Choroid plexus epithelial cell (primary cell): ENCODE measurements around the gene PSMC3.
A peak's percentile ranks its signal among the peaks of the same experiment; 100 is the strongest.

Experiments used
- DNase-seq: peaks from one replicate; pipeline ENCODE4 v3.0.0-alpha.2; 2010; ENCODE audit warnings: low read depth
- H3K4me3 ChIP-seq: 2 replicates; pipeline ENCODE4 v1.5.1; 2011; ENCODE audit warnings: low read depth, mild to moderate bottlenecking, control low read depth, low read length, moderate library complexity
- CTCF ChIP-seq: conservative IDR thresholded peaks from 2 replicates; pipeline ENCODE4 v1.5.1; 2011; ENCODE audit warnings: low read depth, mild to moderate bottlenecking, control low read depth, inconsistent platforms, low read length, moderate library complexity

Gene PSMC3

DNA sequence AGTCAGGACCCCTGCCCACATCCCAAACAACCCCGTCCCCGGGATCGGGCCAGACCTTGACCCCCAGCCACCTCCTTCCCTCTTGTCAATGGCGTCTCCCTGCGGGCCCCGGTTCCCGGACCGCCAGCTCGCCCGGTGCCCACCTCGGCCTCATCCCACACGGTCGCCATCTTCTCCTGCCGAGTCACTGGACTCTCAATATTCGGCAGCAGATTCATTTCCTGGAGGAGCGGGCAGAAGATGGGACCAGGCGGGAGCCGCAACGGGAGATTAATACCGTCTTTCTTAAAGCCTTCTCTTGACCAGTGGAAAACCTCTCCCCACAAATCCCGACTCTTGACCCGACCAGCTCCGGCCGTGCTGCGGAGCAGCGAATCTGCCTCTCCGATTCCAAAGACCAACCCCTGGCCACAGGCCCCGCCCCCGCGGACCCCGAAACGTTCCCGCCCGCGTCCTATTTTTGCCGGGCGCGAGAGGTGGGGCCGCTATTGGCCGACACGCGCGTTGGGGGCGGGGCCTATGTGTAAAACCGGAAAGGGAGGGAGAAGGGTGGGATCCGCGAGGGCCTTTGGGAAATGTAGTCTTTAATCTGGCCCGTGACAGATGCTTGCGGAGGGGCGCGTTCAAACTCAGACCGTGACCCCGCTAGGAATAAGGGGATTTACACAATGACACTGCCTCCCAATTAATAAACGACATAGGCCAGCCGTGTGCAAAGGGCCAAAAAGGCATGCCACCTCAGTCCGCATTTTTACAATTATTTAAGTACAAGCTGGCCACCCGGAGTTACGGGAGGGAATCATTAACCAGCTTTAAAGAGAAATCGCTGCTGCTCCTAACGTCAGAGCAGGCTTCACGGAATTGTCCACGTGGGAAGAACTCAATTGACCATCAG is at the start of gene PSMC3:
Gene PSMC3, minus strand, starts transcription at position 378 of the 895 bp plus-strand sequence. Its CDS starts 160 bp downstream, at position 218.
- peak; percentile 97 for DNase-seq
- no peak for TF ChIP-seq CTCF
- peak within 1 kb of the TSS; percentile 98 for H3K4me3 ChIP-seq

- no peak for TF ChIP-seq CTCF
- no peak for DNase-seq
- H3K4me3 ChIP-seq: no peak overlapping the region
Measured at GRCh38 chr11:47470671-47471070, 44.4 kb upstream of the PSMC3 start.

- no peak overlapping the region for H3K4me3 ChIP-seq
- peak; percentile 90 for DNase-seq
- TF ChIP-seq CTCF: no peak
Measured at GRCh38 chr11:47469361-47470179, 43.3 kb upstream of the PSMC3 start.

DNA sequence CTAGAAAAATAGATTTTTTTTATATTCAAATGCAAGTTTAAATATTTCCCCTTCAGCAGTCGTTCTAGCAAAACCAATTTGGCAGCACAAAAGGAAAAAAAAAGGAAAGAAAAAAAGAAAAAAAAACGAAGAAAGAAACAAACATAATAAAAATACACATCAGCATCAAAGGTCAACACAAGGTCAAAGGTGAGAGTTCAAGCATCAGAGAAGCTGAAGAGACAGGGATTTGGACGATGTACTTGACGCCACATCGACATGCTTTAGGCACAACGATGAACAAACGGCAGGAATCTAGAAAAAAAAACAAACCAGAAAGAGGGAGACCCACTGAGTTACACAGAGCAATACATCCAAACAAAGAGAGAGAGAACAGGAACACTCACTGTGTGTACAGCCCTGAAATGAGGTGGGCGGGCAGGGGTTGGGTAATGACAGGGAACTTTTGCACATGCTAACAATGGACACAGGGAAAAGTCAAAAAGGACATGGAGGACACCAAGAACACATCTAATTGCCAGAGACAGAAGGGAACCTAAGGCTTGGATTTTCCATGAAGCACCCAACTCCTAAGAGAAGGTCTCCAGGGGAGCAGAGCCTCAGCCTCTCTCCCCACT is 42.5 kb upstream of the PSMC3 start:
- no peak for TF ChIP-seq CTCF
- H3K4me3 ChIP-seq: no peak overlapping the region
- DNase-seq: peak; percentile 48

- no peak for DNase-seq
- no peak for TF ChIP-seq CTCF
- no peak overlapping the region for H3K4me3 ChIP-seq
Measured at GRCh38 chr11:47467357-47467756, 41.1 kb upstream of the PSMC3 start.

DNA sequence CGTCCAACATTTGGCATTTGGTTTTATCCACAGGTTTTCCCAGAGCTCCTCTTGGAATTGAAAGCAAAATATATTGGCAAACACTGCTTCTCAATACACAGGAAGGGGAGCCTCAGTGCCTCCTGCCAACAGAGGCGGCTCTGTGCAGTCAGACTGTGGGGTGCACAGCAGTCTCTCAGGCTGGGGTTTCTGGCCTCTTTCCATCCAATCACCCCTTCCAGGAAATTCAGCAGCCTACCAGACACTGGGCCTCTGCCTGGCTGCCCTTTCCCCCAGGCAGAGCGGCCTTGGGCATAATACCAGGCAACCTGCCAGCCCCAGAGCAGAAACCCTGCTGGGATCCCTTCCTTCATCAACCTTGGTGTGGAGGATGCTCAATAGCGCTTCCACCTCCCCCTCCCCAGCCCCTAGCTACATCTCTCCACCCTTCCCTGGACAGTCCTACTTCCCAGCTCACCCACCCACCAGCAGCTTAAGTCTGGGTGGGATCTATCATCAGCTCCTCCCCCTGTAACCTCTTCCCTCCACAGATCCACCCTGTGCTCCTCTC is 40.5 kb upstream of the PSMC3 start:
- H3K4me3 ChIP-seq: no peak overlapping the region
- DNase-seq: peak; percentile 73
- peak; percentile 21 for TF ChIP-seq CTCF
